Kidney epithelial cell (primary cell): ENCODE measurements around the gene TAF1B. TPM values are rescaled to one million over a fixed set of nuclear protein-coding genes. Genes with fewer than 3 reads are reported as not detected.

ENCODE experiments used
- DNase-seq: peaks from one replicate; pipeline ENCODE4 v3.0.0-alpha.2; 2010; ENCODE audit warnings: low read depth
- H3K27me3 ChIP-seq: 2 replicates; pipeline ENCODE4 v1.6.0; 2011; ENCODE audit warnings: low read length; ENCODE audit not compliant: control insufficient read depth, insufficient read depth
- H3K36me3 ChIP-seq: 2 replicates; pipeline ENCODE4 v1.5.1; 2011; ENCODE audit warnings: low read length; ENCODE audit not compliant: control insufficient read depth, insufficient read depth
- H3K4me3 ChIP-seq: 2 replicates; pipeline ENCODE4 v1.5.1; 2011; ENCODE audit warnings: low read depth, mild to moderate bottlenecking, control low read depth, low read length
- total RNA-seq: library from RNA; depleted of rRNA; stranded (reverse); fragments of >200 nt; gene quantifications from 2 replicates; pipeline ENCODE4 v1.2.3, GENCODE V29; 2015
- TF ChIP-seq, protein P1 (sequence below): IDR thresholded peaks from 2 replicates; pipeline ENCODE4 v1.5.1; 2011; ENCODE audit warnings: mild to moderate bottlenecking, moderate library complexity, low read length, control low read depth, inconsistent platforms; ENCODE audit not compliant: insufficient read depth, poor library complexity, severe bottlenecking

Gene TAF1B
- total RNA-seq, 1 donor from 2014 or later: 15.0 TPM

DNA sequence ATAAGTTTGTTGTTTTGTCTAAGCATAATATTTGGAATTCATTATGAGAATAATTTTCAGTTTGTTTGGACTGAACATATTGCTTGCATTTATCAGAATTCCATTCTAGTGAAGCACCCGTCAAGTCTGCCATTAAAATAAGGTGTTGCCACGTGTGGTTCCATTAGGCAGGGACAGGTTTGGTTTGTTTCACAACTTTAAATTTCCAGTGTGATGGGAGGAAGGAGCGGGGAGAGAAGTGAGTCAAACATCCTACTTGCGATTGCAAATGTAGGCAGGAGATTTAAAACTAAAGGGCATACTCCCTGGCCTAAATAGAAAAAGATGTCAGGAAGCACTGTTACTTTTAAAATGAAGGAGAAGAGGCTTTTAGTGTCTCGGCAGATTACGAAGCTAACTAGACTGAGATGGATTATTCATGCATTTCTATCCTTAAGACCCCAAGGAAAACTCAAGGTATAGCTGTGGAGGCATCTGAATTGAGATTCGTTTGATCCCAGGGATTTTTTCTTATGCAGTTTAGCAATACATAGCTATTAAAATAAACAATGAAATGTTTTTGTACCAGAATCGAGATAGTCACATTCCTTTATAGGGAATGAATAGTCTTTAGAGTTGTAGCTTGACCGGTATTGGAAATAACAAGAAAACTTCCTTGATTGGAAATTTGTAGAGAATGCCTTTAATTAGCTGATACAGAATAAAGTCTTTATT lies 128.0 kb downstream of the TAF1B start:
- no peaks in the 10 kb centered on the region for H3K27me3 ChIP-seq
- DNase-seq: no peak
- H3K4me3 ChIP-seq: no peak overlapping the region
- TF ChIP-seq, protein P1, sequence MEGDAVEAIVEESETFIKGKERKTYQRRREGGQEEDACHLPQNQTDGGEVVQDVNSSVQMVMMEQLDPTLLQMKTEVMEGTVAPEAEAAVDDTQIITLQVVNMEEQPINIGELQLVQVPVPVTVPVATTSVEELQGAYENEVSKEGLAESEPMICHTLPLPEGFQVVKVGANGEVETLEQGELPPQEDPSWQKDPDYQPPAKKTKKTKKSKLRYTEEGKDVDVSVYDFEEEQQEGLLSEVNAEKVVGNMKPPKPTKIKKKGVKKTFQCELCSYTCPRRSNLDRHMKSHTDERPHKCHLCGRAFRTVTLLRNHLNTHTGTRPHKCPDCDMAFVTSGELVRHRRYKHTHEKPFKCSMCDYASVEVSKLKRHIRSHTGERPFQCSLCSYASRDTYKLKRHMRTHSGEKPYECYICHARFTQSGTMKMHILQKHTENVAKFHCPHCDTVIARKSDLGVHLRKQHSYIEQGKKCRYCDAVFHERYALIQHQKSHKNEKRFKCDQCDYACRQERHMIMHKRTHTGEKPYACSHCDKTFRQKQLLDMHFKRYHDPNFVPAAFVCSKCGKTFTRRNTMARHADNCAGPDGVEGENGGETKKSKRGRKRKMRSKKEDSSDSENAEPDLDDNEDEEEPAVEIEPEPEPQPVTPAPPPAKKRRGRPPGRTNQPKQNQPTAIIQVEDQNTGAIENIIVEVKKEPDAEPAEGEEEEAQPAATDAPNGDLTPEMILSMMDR: no peak
- no peaks in the 10 kb centered on the region for H3K36me3 ChIP-seq

DNA sequence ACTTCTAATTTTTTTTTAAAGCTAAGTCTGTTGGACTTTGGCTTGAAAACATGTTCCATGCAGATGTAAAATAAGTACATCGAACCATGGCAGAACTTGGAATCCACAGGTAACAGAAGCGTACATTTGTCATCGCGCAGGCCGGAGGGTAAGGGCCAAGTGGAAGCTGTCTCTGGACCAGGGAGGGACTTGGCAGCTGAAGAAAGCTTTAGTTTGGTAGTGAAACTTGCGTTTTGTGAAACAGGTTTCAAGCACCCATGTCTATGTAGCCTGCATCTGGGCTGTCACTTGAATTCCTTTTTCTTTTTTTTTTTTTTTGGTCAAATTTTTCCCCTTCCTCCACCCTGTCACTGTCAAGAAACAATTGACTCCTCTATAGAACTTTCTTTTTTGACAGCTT lies 128.6 kb downstream of the TAF1B start:
- H3K4me3 ChIP-seq: no peak overlapping the region
- no peaks in the 10 kb centered on the region for H3K36me3 ChIP-seq
- no peaks in the 10 kb centered on the region for H3K27me3 ChIP-seq
- DNase-seq: no peak
- TF ChIP-seq, protein P1: no peak

DNA sequence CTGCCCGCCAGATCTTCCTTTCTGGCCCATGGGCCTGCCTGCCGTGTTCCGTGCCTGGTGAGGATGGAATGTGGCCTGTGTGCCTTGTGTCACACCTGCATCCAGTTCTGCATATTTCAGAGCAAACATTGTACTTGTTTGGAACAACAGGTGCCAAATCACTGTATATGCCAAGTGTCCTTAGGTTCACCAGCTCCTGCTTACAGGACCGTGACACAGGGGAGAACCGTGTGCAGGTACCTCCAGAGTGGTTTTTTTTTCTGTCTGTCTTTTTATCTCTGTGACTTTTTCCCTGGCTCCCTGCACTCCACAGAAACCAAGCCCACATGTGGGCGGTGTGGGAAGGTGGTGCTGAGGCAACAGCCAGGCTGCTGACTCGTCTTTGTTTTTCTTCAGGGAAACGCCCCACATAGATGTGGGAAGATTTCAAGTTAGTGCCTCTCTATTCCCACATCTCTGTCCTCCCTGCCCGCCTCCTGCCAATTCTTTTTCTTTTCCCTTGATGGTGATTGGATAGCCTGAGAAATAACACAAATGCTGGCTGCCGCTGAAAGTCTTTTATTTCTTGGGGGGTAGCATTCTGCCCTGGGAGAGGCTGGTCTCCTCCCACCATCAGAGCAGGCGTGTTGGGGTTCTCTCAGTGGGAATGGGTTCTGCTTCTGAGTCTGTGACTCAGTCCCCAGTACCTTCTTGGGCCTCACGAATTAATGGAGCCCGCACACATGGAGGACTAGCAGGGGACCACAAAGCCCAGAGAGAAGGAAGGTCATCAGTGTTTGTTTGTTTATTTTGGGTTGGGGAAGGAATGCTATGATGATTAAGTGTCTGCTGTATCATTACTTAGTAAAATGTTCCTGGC lies 129.6 kb downstream of the TAF1B start:
- H3K36me3 ChIP-seq: no peaks in the 10 kb centered on the region

DNA sequence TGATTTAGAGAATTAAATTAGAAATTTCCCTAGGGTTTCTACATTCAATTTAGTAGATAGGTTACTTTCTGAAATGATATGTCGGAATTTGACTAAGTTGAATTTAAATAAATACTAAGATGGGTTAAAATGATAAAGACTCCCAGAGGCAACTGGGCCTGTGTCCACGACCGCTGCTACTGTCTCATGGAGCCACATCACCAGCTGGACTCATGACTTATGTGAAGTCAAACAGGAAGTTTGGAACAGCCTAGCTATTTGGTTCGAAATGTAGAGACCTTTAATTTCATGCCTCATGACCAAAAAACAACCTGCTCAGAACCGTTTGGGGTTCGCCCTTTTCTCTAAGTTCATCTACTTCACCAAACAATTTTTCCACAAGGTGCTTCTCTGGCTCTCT lies 130.4 kb downstream of the TAF1B start:
- no peak for DNase-seq
- Histone ChIP-seq H3K27me3 (no peaks in the 10 kb centered on the region), H3K36me3 (no peaks in the 10 kb centered on the region), H3K4me3 (no peak overlapping the region)
- TF ChIP-seq, protein P1: no peak

More for the DNA sequence above, 129.6 kb downstream of the TAF1B start:
- no peak for DNase-seq
- Histone ChIP-seq H3K4me3 (no peak overlapping the region), H3K27me3 (no peaks in the 10 kb centered on the region)
- TF ChIP-seq, protein P1: no peak

DNA sequence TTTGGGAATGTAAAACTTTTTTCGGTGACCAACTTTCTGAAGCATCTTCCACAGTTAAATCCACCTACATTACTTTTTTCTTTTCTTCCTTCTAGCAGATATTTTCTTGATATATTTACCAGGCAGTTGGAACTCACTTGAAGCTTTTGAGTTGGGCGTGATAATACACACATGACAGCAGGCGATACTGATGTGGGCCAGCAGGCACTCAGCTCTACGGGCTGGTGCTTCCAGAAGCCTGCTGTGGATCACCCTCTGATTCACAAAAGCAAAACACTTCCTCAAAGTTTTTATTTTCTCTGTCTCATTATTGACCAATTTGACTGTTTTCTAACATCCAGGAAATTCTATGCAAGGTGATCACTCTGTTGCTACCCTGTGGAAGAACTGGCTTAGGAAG lies 131.1 kb downstream of the TAF1B start:
- H3K27me3 ChIP-seq: no peaks in the 10 kb centered on the region
- H3K36me3 ChIP-seq: no peaks in the 10 kb centered on the region
- TF ChIP-seq, protein P1: no peak
- no peak overlapping the region for H3K4me3 ChIP-seq
- DNase-seq: no peak
